ENCODE data around the gene SYNPO.

DNA sequence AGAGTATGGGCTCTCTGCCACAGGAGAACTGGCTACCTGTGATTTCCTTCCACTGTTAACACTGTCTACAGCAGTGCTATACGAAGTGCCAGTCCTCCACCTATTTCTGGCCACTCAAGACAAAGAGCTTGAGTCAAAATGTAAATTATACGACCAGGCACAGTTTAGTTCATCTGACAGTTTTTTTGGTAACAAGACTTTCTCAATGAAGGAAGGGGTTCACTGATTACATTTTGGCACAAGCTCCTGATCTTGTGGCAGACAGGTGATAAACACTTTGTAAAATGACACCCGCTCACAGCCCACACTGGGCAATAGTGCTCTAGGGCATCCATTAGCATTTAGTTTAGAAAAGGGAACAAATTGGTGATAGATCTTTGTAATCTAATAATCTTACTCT lies 51.8 kb downstream of the SYNPO start:
- TF ChIP-seq, protein P1, sequence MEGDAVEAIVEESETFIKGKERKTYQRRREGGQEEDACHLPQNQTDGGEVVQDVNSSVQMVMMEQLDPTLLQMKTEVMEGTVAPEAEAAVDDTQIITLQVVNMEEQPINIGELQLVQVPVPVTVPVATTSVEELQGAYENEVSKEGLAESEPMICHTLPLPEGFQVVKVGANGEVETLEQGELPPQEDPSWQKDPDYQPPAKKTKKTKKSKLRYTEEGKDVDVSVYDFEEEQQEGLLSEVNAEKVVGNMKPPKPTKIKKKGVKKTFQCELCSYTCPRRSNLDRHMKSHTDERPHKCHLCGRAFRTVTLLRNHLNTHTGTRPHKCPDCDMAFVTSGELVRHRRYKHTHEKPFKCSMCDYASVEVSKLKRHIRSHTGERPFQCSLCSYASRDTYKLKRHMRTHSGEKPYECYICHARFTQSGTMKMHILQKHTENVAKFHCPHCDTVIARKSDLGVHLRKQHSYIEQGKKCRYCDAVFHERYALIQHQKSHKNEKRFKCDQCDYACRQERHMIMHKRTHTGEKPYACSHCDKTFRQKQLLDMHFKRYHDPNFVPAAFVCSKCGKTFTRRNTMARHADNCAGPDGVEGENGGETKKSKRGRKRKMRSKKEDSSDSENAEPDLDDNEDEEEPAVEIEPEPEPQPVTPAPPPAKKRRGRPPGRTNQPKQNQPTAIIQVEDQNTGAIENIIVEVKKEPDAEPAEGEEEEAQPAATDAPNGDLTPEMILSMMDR (IDR thresholded peaks at IDR 0.05; ENCODE audit: poor library complexity, severe bottlenecking), result no peak
- TF ChIP-seq TAF1 (IDR thresholded peaks at IDR 0.05; ENCODE audit: low read depth) (no peak), EZH2 (IDR thresholded peaks at IDR 0.05; ENCODE audit: borderline replicate concordance, insufficient read depth, low read length, poor library complexity, severe bottlenecking) (no peak)
- TF ChIP-seq, protein P2, sequence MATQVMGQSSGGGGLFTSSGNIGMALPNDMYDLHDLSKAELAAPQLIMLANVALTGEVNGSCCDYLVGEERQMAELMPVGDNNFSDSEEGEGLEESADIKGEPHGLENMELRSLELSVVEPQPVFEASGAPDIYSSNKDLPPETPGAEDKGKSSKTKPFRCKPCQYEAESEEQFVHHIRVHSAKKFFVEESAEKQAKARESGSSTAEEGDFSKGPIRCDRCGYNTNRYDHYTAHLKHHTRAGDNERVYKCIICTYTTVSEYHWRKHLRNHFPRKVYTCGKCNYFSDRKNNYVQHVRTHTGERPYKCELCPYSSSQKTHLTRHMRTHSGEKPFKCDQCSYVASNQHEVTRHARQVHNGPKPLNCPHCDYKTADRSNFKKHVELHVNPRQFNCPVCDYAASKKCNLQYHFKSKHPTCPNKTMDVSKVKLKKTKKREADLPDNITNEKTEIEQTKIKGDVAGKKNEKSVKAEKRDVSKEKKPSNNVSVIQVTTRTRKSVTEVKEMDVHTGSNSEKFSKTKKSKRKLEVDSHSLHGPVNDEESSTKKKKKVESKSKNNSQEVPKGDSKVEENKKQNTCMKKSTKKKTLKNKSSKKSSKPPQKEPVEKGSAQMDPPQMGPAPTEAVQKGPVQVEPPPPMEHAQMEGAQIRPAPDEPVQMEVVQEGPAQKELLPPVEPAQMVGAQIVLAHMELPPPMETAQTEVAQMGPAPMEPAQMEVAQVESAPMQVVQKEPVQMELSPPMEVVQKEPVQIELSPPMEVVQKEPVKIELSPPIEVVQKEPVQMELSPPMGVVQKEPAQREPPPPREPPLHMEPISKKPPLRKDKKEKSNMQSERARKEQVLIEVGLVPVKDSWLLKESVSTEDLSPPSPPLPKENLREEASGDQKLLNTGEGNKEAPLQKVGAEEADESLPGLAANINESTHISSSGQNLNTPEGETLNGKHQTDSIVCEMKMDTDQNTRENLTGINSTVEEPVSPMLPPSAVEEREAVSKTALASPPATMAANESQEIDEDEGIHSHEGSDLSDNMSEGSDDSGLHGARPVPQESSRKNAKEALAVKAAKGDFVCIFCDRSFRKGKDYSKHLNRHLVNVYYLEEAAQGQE (IDR thresholded peaks at IDR 0.05; ENCODE audit: borderline replicate concordance), result no peak

All from neural cell (in vitro differentiated cells).